ENCODE results near the gene ONECUT1.

Gene ONECUT1

GRCh38 chr15:52795464-52796227, 5.5 kb upstream of the ONECUT1 start:
- H3K4me1 ChIP-seq, result peaks cover 0 to 29% (median 13%) of the 10 kb centered on the region in 4 donors
- H3K9me3 ChIP-seq, result no peaks in the 10 kb centered on the region
- no peak overlapping the region for H3K4me3 ChIP-seq
- no peak overlapping the region for H3K27ac ChIP-seq
- DNase-seq, result no peak
- TF ChIP-seq CTCF (IDR thresholded peaks at IDR 0.05), result no peak
- H3K27me3 ChIP-seq, result peaks cover 5 to 70% of the 10 kb centered on the region in 2 donors
- no peaks in the 10 kb centered on the region for H3K36me3 ChIP-seq
- intact Hi-C loops (cut with DNase I; ENCODE audit: low total_unique reads), result no loop called here

DNA sequence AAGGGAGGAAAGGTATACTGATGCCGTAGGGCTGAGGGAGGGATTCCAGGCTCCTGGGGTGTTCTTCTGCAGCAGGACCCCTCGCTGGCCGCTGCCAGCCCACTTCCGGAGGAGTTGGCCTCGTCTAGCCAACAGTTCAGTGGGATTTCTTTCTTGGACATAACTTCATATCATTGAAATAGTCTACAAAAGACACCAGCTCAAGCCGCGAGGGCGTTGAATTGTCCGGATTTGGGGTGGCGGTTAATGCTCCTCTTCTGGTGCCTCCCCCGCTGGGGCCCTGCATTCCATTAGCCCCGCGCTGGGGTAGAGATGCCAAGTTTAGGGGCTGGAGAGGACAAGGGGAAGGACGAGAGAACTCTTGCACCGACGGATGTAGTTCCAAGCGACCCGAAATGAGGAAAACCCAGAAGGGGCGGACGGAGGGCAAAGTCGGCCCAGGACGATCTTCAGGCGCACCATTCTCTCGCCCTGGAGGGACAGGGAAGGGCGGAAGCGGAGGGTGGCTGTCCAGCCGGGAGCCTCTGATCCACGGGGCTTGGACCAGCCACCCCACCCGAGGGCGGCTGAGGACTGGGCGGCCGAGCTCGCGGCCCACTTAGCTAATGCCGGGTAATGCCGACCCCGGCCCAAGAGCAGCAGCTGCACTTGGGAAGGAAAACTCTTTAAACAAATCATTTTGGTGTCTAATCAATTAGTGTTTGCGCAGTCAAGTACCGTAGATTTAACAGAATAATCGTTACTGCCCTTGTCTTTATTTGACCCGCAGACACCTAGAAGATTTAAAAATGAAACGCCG, 4.7 kb upstream of the ONECUT1 start:
- no peaks in the 10 kb centered on the region for H3K9me3 ChIP-seq
- intact Hi-C loops (cut with DNase I; ENCODE audit: low total_unique reads), result no loop called here

GRCh38 chr15:52791776-52792175, 1.6 kb upstream of the ONECUT1 start:
- Histone ChIP-seq H3K36me3 (no peaks in the 10 kb centered on the region), H3K4me3 (no peak overlapping the region), H3K4me1 (peaks cover 0 to 52% (median 43%) of the 10 kb centered on the region in 4 donors), H3K27me3 (peaks cover 3 to 68% of the 10 kb centered on the region in 2 donors), H3K27ac (no peak overlapping the region), H3K9me3 (no peaks in the 10 kb centered on the region)
- TF ChIP-seq CTCF (IDR thresholded peaks at IDR 0.05), result no peak
- intact Hi-C loops (cut with DNase I; ENCODE audit: low total_unique reads), result no loop called here
- DNase-seq, result no peak

More for the DNA sequence above, 4.7 kb upstream of the ONECUT1 start:
- DNase-seq, result no peak
- Histone ChIP-seq H3K4me3 (no peak overlapping the region), H3K27ac (no peak overlapping the region), H3K4me1 (peaks cover 0 to 37% (median 19%) of the 10 kb centered on the region in 4 donors), H3K27me3 (peaks cover under 1 to 68% of the 10 kb centered on the region in 2 donors), H3K36me3 (no peaks in the 10 kb centered on the region)
- TF ChIP-seq CTCF (IDR thresholded peaks at IDR 0.05), result no peak

DNA sequence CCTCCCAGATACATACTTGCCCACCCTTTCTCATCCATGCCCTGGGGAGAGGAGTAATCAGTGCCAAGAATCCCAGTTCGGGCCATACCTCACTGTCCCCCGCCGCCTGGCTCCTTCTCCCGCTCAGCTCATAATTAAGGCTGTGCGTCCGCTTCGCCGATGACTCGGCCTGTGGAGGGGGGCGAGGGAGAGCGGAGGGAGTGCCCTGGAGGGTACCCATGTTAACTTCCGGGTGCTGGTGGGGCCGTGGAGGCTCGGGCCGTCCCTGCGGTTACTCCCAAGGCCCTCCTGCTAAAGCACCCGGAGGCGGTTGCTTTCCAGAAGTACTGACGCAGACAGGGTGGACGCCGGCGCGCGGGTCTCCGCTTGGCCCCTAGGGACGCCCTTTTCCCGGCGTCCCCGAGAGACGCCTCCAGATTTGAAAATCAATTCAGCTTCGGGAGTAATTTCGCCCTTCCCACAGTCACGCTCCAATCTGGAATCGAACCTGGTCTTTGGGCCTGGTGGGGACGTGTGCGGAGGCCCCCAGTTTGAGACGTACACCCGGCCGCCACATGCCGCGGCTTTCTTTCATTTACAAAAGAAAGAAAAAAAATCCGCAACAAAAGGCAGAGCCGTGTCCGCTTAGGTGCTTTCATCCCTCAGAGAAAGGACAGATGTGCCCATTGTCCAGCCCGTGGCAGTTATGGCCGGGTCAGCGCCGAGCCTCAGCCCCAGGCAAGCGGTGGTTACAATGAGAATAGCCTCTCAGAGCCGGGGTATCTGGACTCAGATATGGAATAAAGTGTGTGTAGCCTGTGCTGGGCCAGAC, 1.0 kb upstream of the ONECUT1 start:
- Histone ChIP-seq H3K27me3 (peaks cover 3 to 68% of the 10 kb centered on the region in 2 donors), H3K9me3 (no peaks in the 10 kb centered on the region), H3K36me3 (no peaks in the 10 kb centered on the region), H3K4me1 (peaks cover 0 to 59% (median 48%) of the 10 kb centered on the region in 4 donors), H3K27ac (no peak overlapping the region), H3K4me3 (peak overlapping the region; percentile 48 to 56)
- intact Hi-C loops (cut with DNase I; ENCODE audit: low total_unique reads), result no loop called here
- no peak for TF ChIP-seq CTCF (IDR thresholded peaks at IDR 0.05)
- no peak for DNase-seq

DNA sequence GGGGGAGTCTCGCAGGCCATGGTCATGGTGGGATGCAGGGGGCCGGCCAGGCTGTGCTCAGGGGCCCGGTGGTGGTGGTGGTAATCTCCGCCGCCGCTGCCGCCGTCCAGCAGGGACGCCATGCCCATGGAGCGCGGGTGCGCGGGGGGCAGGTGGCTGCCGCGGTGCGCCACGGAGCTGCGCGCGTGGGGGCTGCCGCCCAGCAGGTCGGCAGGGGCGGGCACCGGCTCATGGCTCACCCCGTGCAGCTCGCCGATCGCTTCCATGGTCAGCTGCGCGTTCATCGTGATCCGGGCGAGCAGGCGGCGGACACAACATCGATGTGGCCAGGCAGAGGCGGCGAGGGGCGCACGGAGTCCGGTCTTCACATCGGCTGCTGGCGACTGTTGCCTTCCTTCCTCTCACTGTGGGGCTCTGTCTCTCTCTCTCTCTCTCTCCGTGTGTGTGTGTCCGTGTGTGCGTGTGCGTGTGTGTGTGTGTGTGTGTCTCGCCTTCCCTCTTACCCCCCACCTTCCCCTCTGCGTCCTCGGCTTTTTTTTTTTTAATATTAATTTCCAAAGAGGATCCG, 451 bp downstream of the ONECUT1 start:
- H3K4me1 ChIP-seq, result peaks cover 0 to 67% (median 60%) of the 10 kb centered on the region in 4 donors
- H3K27ac ChIP-seq, result no peak overlapping the region
- intact Hi-C loops (cut with DNase I; ENCODE audit: low total_unique reads), result no loop called here
- H3K36me3 ChIP-seq, result no peaks in the 10 kb centered on the region
- no peak for DNase-seq
- no peaks in the 10 kb centered on the region for H3K9me3 ChIP-seq
- no peak for TF ChIP-seq CTCF (IDR thresholded peaks at IDR 0.05)
- H3K27me3 ChIP-seq, result peaks cover 15 to 68% of the 10 kb centered on the region in 2 donors
- peak overlapping the region; percentile 48 to 56 for H3K4me3 ChIP-seq

Data from tibial artery (tissue), 4 donors.